Measurements from ENCODE around the gene MAP1B.

MAP1B gene

GRCh38 chr5:72244862-72245371 is 137.6 kb downstream of the MAP1B start:
- H3K27me3 ChIP-seq (ENCODE audit: insufficient read depth, low read length) = no peaks in the 10 kb centered on the region
- no peak overlapping the region for H2AFZ ChIP-seq (ENCODE audit: low read length)
- H3K9me2 ChIP-seq (ENCODE audit: low read depth, low read length) = no peaks in the 10 kb centered on the region
- H3F3A ChIP-seq (ENCODE audit: insufficient read depth, low read length) = no peaks in the 10 kb centered on the region
- no peak overlapping the region for H3K9ac ChIP-seq (ENCODE audit: low read length)
- H3K36me3 ChIP-seq (ENCODE audit: insufficient read depth, low read length) = no peaks in the 10 kb centered on the region; the same call in 1 of the 2 replicates
- no peak overlapping the region for H3K27ac ChIP-seq (ENCODE audit: low read depth, low read length, poor library complexity, severe bottlenecking)
- no peak overlapping the region for H3K4me3 ChIP-seq (ENCODE audit: low read depth, low read length, poor library complexity, severe bottlenecking)
- H4K20me1 ChIP-seq (ENCODE audit: insufficient read depth, low read length) = no peaks in the 10 kb centered on the region
- TF ChIP-seq EZH2 (IDR thresholded peaks at IDR 0.05; ENCODE audit: borderline replicate concordance, low read length) (no peak), CTCF (IDR thresholded peaks at IDR 0.05; ENCODE audit: low read length) (peak; percentile 54)
- peaks cover 40% of the 10 kb centered on the region for H3K4me1 ChIP-seq (ENCODE audit: insufficient read depth, low read length, severe bottlenecking)
- H3K79me2 ChIP-seq (ENCODE audit: insufficient read depth, low read length) = peaks cover 34% of the 10 kb centered on the region
- no peaks in the 10 kb centered on the region for H3K9me3 ChIP-seq (ENCODE audit: low read length)
- no peak overlapping the region for H3K4me2 ChIP-seq (ENCODE audit: low read length)

DNA sequence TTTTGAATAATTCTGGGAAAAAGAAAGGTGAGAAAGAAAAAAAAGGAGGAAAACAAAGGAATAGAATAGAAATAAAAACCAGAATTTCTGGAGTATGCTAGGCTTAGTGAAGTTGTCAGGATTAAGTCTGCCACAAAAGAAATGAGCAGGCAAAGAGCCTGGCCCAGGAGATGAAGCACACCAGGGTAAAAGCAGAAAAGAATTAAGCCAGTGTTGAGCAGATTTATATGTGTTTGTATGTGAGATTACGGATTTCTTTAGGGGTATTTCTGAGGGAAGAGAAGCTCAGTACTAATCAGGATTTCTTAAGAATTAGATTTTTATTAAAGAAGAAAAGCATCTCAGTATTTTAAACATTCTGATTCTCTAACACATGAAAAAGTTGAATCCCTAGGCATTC is 138.3 kb downstream of the MAP1B start:
- peaks cover 34% of the 10 kb centered on the region for H3K79me2 ChIP-seq (ENCODE audit: insufficient read depth, low read length)

GRCh38 chr5:72245951-72246532 is 138.8 kb downstream of the MAP1B start:
- peaks cover 40% of the 10 kb centered on the region for H3K4me1 ChIP-seq (ENCODE audit: insufficient read depth, low read length, severe bottlenecking)
- peaks cover 34% of the 10 kb centered on the region for H3K79me2 ChIP-seq (ENCODE audit: insufficient read depth, low read length)
- TF ChIP-seq EZH2 (IDR thresholded peaks at IDR 0.05; ENCODE audit: borderline replicate concordance, low read length) (no peak), CTCF (IDR thresholded peaks at IDR 0.05; ENCODE audit: low read length) (no peak)
- H3K9me3 ChIP-seq (ENCODE audit: low read length) = no peaks in the 10 kb centered on the region
- H3K9me2 ChIP-seq (ENCODE audit: low read depth, low read length) = no peaks in the 10 kb centered on the region
- H3K4me3 ChIP-seq (ENCODE audit: low read depth, low read length, poor library complexity, severe bottlenecking) = no peak overlapping the region
- H3K4me2 ChIP-seq (ENCODE audit: low read length) = no peak overlapping the region
- H2AFZ ChIP-seq (ENCODE audit: low read length) = no peak overlapping the region
- no peaks in the 10 kb centered on the region; the same call in 1 of the 2 replicates for H3K36me3 ChIP-seq (ENCODE audit: insufficient read depth, low read length)
- H3F3A ChIP-seq (ENCODE audit: insufficient read depth, low read length) = no peaks in the 10 kb centered on the region
- no peaks in the 10 kb centered on the region for H3K27me3 ChIP-seq (ENCODE audit: insufficient read depth, low read length)
- H3K27ac ChIP-seq (ENCODE audit: low read depth, low read length, poor library complexity, severe bottlenecking) = peak overlapping the region; percentile 51
- H3K9ac ChIP-seq (ENCODE audit: low read length) = no peak overlapping the region
- H4K20me1 ChIP-seq (ENCODE audit: insufficient read depth, low read length) = no peaks in the 10 kb centered on the region

More for the DNA sequence above, 138.3 kb downstream of the MAP1B start:
- Histone ChIP-seq H3K9me3 (ENCODE audit: low read length) (no peaks in the 10 kb centered on the region), H4K20me1 (ENCODE audit: insufficient read depth, low read length) (no peaks in the 10 kb centered on the region), H3K27me3 (ENCODE audit: insufficient read depth, low read length) (no peaks in the 10 kb centered on the region), H3K27ac (ENCODE audit: low read depth, low read length, poor library complexity, severe bottlenecking) (peak overlapping the region; percentile 51), H3K9ac (ENCODE audit: low read length) (no peak overlapping the region), H3K4me1 (ENCODE audit: insufficient read depth, low read length, severe bottlenecking) (peaks cover 40% of the 10 kb centered on the region), H3K4me2 (ENCODE audit: low read length) (no peak overlapping the region), H3F3A (ENCODE audit: insufficient read depth, low read length) (no peaks in the 10 kb centered on the region), H2AFZ (ENCODE audit: low read length) (no peak overlapping the region), H3K36me3 (ENCODE audit: insufficient read depth, low read length) (no peaks in the 10 kb centered on the region; the same call in 1 of the 2 replicates), H3K9me2 (ENCODE audit: low read depth, low read length) (no peaks in the 10 kb centered on the region), H3K4me3 (ENCODE audit: low read depth, low read length, poor library complexity, severe bottlenecking) (no peak overlapping the region)
- no peak for TF ChIP-seq CTCF (IDR thresholded peaks at IDR 0.05; ENCODE audit: low read length)
- no peak for TF ChIP-seq EZH2 (IDR thresholded peaks at IDR 0.05; ENCODE audit: borderline replicate concordance, low read length)

Data from OCI-LY1 (cell line).